Measurements from ENCODE around the gene SLC6A13.

DNA sequence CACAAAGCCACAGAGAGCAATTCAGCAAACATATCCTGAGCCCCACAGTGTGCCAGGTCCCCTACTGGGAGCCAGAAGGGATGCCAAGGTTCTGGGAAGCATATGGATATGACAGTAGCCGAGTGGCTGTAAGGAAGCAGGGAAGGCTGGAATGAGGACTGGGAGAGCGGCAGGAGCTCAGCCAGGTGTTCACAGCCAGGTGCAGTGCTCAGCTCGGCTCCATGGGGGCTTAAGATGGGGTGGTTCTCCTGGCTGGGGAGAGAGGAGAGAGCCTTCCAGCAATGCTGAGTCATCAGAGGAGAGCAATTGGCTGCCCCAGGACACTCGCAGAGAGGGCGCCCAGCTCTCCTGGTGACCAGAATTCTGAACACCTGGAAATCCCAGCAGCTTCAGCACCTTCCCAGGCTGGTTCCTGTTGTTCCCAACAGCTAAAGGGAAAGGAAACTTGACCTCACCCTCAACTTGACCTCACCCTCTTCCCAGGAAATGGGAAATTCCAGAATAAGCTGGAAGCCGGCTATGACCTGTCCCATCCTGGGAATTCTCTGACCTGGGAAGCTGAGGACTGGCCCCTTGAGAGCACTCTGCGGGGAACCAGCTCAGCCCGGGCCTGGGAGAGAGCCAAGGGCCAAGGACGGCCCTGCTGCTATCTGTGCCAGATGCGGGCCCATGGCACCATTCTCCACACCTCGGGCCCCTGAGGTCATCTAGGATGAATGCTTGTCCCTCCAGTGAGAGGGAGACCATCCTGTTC, 83.3 kb downstream of the SLC6A13 start:
- TF ChIP-seq, protein P1, sequence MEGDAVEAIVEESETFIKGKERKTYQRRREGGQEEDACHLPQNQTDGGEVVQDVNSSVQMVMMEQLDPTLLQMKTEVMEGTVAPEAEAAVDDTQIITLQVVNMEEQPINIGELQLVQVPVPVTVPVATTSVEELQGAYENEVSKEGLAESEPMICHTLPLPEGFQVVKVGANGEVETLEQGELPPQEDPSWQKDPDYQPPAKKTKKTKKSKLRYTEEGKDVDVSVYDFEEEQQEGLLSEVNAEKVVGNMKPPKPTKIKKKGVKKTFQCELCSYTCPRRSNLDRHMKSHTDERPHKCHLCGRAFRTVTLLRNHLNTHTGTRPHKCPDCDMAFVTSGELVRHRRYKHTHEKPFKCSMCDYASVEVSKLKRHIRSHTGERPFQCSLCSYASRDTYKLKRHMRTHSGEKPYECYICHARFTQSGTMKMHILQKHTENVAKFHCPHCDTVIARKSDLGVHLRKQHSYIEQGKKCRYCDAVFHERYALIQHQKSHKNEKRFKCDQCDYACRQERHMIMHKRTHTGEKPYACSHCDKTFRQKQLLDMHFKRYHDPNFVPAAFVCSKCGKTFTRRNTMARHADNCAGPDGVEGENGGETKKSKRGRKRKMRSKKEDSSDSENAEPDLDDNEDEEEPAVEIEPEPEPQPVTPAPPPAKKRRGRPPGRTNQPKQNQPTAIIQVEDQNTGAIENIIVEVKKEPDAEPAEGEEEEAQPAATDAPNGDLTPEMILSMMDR (IDR thresholded peaks at IDR 0.05) = no peak
- no peak for TF ChIP-seq POLR2A (IDR thresholded peaks at IDR 0.05)
